ENCODE measurements around the gene AMN1.
"Not testable (repeated sequence)": the region's sequence is repeated elsewhere in the genome, so short reads cannot be mapped to it uniquely, and the experiment has no call there.

AMN1 gene

GRCh38 chr12:31732926-31733548 lies 4.2 kb upstream of the AMN1 start:
- peak; percentile 36 for DNase-seq (ENCODE audit: low spot score)

- not testable (repeated sequence) for DNase-seq (ENCODE audit: low spot score)
These were observed 2.4 kb upstream of the AMN1 start for GRCh38 chr12:31731203-31731602.

- no peak for DNase-seq (ENCODE audit: low spot score)
These were observed 884 bp upstream of the AMN1 start for GRCh38 chr12:31729705-31730104.

- peak; percentile 48 for DNase-seq (ENCODE audit: low spot score)
These were observed 418 bp downstream of the AMN1 start for GRCh38 chr12:31728289-31728916.

GRCh38 chr12:31727192-31727591 lies 1.6 kb downstream of the AMN1 start:
- no peak for DNase-seq (ENCODE audit: low spot score)

GRCh38 chr12:31726575-31726974 lies 2.2 kb downstream of the AMN1 start:
- DNase-seq (ENCODE audit: low spot score), result no peak

GRCh38 chr12:31724557-31724956 lies 4.3 kb downstream of the AMN1 start:
- DNase-seq (ENCODE audit: low spot score), result no peak

GRCh38 chr12:31722580-31722979 lies 6.2 kb downstream of the AMN1 start:
- no peak for DNase-seq (ENCODE audit: low spot score)

GRCh38 chr12:31718542-31719198 lies 10.2 kb downstream of the AMN1 start:
- DNase-seq (ENCODE audit: low spot score), result not testable (repeated sequence)

GRCh38 chr12:31716998-31717397 lies 11.8 kb downstream of the AMN1 start:
- not testable (repeated sequence) for DNase-seq (ENCODE audit: low spot score)

GRCh38 chr12:31715283-31715825 lies 13.5 kb downstream of the AMN1 start:
- DNase-seq (ENCODE audit: low spot score), result no peak

GRCh38 chr12:31714406-31715271 lies 14.2 kb downstream of the AMN1 start:
- DNase-seq (ENCODE audit: low spot score), result no peak

- no peak for DNase-seq (ENCODE audit: low spot score)
These were observed 15.9 kb downstream of the AMN1 start for GRCh38 chr12:31712877-31713276.

GRCh38 chr12:31710021-31710818 lies 18.6 kb downstream of the AMN1 start:
- DNase-seq (ENCODE audit: low spot score), result no peak

GRCh38 chr12:31708118-31708517 lies 20.7 kb downstream of the AMN1 start:
- DNase-seq (ENCODE audit: low spot score), result not testable (repeated sequence)

- no peak for DNase-seq (ENCODE audit: low spot score)
These were observed 23.2 kb downstream of the AMN1 start for GRCh38 chr12:31705621-31706020.

- peak; percentile 5 for DNase-seq (ENCODE audit: low spot score)
These were observed 26.8 kb downstream of the AMN1 start for GRCh38 chr12:31702047-31702446.

- not testable (repeated sequence) for DNase-seq (ENCODE audit: low spot score)
These were observed 38.9 kb downstream of the AMN1 start for GRCh38 chr12:31689921-31690320.

GRCh38 chr12:31687101-31687527 lies 41.7 kb downstream of the AMN1 start:
- no peak for DNase-seq (ENCODE audit: low spot score)

GRCh38 chr12:31685801-31686200 lies 43.0 kb downstream of the AMN1 start:
- DNase-seq (ENCODE audit: low spot score), result no peak

Measured in AG08396 (cell line).